ENCODE results near the gene RPL22.

The RPL22 gene

DNA sequence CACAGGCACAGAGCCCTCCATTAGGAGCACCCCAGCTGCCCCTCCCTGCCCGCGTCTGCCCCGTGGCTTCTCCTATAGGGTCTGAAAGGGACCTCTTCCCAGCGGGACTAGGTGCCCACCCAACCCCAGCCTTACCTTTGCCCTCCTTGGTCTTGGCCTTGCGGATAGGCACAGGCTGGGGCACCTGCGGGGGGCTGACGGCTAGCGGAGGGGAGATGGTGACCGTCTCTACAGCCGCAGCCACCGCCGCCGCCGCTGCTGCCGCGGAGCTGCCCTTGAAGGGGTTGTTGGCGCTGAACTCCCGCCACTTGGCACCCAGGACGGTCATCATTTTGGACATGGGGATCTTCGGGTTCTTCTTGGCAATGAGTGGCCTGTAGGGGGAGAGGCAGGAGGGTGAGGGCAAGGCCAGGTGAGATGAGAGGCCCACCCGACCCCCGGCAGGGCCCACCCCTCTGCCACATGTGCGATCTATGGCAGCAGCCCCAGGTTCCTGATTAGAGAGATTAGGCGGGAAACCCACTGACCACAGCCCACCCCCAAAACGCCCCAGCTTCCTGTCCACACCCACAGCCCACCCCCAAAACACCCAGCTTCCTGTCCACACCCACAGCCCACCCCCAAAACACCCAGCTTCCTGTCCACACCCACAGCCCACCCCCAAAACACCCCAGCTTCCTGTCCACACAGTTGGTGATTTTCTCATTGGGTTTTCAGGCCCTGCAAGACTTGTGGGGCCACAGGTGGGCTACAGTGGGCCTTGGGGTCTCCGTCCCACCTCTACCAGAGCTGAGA, 44.7 kb downstream of the RPL22 start:
- no peak for DNase-seq (ENCODE audit: low read depth in 2 of 2)

DNA sequence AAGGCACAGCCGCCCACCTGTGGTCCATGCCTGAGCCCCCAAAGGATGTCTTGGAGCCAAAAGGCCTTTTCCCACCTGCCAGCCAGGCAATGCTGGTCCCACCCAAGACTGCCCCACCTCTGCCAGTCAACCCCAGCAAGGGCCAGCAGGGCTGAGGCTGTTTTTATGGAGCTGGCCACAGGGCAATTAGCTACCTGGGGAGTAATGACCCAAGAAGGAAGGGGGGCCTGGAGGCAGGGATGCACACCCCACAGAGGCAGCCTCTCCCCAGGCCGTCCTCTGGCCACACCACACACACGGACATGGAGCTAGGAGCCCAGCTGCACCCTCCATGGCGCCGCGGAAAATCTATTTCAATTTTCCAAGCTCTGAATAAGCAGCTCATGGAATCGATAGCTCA, 46.5 kb downstream of the RPL22 start:
- DNase-seq (ENCODE audit: low read depth in 2 of 2), result no peak

DNA sequence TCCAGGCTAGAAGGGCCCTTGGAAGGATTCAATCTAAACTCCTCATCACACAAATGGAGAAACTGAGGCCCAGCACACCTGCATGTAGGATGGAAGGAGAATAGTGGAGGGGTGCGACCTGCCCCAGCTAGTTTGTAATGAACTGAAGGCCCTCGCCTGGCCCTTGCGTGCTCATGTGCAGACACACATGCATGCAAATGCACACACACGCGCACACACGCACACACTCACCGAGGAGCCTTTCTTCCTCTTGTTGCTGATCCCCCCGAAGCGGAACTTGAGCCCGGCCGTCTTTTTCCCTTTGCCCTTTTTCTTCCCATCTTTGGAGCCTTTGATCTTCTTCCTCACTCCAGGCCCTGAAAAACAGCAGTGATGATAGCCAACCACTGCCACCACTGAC, 47.2 kb downstream of the RPL22 start:
- DNase-seq (ENCODE audit: low read depth in 2 of 2), result no peak

DNA sequence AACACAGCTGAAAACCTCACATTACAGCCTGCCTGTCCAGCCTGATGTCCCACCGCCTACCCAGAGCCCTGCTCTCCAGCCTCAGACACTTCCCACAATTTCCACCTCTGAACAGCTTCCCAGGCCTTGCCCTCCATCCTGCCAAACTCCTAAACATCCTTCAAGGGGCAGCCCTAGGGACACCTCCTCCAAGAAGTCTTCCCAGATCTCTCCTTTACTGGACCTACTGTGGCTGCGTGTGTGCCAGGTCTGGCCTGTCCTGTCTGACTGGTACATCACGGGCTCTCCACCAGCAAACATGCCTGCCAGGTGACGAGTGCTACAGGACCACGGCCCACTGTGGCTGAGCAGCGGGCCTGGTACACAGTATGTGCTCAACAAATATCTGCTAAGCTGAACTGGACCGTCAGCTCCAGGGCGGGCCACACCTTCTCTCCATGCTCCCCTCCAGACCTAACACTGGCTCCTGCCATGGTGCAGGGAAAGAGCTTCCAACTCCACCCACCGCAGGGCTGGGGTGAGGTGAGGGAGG, 48.0 kb downstream of the RPL22 start:
- DNase-seq (ENCODE audit: low read depth in 2 of 2), result no peak

DNA sequence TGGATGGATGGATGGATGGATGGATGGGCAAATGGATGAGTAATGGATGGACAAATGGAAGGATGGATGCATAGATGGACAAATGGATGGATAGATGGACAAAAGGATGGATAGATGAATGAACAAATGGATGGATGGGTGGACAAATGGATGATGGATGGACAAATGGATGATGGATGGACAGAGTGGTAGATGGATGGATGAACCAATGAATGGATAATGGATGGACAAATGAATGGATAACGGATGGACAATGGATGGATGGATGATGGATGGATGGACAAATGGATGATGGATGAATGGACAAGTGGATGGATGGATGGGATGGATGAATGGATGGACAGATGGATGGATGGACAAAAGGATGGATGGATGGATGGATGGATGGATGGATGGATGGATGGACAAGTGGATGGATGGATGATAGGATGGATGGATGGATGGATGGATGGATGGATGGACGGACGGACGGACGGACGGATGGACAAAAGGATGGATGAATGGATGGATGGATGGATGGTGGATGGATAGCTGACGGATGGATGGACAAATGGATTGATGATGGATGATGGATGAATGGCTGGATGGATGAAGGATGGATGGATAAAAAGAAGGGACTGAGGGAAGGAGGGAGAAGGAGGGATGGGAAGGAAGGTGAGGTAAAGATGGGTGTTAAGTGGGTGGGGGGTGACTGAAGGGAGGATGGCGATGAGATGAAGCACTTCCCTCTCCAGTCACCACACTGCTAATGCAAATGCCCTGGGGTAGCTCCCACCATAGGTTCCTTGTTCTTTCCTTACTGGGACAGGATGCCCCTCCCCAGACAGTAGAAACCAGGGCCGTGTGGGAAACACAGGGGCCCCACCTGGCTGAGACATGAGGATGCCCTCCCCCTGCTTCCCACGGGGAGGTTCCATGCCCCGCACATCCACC, 49.1 kb downstream of the RPL22 start:
- no peak for DNase-seq (ENCODE audit: low read depth in 2 of 2)

DNA sequence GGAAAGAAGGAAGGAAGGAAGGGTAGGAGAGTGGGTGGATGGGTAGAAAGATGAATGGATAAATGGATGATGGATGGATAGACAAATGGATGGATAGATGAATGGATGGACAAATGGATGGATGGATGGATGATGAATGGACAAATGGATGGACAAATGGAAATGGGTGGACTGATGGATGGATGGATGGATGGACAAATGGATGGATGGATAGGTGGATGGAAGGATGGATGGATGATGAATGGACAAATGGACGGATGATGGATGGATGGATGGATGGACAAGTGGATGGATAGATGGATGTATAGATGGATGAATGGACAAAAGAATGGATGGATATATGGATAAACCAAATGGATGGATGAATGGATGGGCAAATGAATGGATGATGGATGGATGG, 49.8 kb downstream of the RPL22 start:
- no peak for DNase-seq (ENCODE audit: low read depth in 2 of 2)

DNA sequence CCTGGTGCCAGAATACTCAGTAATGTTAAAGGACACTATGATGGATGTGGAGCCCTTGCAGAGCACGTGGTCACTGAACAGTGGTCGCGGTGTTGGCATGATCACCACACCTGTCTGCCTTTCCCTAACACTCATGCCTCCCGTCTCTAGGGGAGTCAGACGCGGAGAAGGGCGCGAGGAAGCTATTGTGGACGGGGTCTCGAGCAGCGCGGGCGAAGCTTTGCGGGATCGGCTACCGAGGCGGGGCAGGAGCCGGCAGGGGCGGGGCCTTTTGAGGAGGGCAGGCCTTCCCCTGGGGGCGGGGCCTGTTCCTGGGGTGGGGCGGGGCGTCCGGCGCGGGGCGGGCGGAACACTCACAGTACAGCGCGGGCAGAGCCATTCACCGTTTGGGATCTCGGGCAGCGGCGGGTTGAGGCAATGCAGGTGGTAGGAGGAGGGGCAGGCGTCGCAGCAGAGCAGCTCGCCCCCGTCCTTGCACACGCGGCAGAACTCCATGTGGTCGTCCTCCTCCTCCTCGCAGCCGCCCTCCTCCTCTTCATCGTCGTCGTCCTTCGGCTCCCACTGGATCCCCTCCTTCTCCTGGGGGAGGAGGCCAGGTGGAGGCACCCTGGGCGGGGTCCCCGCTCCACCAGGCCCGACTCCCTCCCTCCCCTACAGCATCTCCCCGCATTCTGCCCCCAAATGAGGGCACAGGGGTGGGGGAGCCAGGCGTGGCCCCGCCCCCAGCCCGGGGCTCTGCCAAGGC, 50.7 kb downstream of the RPL22 start:
- DNase-seq (ENCODE audit: low read depth in 2 of 2), result peak; percentile 55 to 60

DNA sequence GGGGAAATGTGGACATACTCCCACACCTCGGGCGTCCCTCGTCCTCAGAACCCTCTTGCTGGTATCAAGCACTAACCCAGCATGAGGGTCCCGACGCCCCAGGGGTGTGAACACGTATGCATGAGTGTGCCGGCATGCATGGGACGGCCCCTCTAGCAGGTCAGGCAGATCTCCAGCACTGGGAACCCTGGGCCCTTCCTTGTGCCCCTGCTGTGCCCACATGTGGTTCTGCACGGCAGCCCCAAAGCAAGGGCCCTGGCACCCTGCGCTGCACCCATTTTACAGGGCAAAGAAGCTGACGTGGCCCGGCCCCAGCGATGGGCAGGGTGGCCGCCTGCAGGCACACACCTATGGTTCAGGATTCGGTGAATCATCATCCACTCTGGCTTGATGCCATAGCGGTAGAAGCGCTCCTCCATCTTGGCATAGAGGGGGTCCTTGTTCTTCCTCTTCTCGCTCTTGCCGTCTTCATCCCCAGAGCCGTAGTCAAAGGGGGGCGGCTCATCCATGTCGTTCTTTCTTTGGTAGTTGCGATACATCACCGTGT, 53.5 kb downstream of the RPL22 start:
- DNase-seq (ENCODE audit: low read depth in 2 of 2), result no peak

DNA sequence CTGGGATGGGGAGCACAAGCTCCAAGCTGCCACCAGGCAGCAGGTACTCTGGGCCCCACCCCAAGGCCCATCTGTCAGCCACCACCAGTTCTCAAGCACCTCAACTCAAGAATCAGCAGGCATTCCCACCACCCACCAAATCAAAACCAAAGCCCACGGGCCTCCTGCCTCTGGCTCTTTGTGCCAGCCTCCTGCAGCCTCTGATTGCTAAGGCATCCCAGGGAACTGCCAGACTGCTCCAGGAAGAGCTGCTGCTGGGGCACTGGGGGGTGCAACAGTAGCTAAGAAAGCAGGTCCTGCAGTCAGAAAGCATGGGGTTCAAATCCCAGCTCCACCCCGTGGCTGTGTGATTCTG, 54.0 kb downstream of the RPL22 start:
- DNase-seq (ENCODE audit: low read depth in 2 of 2), result no peak

DNA sequence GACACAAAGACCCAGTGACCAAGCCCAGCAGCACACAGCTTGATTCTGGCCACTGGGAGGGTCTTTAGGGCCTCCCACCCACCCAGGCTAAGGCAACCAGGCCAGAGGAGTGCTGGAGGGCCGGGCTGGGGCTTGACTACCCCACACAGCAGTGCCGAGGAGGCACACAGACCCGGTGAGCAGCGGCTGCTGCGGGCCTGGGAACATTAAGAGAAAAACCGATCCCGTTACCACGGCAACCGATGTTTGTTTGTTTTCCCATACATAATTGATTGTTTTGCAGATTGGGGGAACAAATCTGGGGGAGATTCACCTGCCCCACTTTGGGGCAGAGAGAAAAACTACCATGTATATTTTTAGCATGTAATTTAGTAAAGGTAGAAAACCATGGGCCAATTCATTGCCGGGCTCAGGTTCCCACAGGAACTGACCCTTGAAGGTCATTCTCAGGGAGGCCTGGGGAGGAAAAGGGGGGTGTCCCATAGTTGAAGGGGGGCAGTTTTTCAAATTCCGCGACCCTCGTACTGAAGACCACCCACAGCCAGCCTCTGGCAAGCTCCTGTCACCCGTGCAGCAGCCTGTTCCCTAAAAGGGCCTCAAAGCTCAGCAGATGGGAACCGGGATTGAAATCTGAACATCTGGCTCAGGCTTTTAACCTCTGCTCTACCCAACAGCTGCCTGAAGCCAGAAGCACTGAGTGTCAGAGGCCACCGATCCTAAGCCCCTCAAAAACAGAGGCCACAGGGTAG, 54.6 kb downstream of the RPL22 start:
- no peak for DNase-seq (ENCODE audit: low read depth in 2 of 2)

DNA sequence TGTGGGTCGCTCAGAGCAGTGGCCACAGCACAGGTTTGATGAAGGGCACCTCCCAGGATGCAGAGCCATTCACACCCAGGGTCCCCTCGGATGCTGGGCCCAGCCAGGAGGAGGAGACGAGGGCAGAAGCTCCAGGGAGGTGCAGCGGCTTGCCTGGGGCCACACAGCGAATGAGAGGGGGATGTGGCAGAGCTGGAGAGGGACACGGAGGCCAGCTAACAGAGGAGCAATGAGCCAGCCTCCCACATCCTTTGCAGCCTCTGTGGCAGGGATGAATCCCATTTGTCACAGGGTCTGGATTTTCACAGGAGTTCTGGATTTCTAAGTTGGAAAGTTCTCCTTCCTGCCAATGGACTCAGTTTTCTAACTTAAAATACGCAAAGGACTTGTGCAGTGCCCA, 55.2 kb downstream of the RPL22 start:
- DNase-seq (ENCODE audit: low read depth in 2 of 2), result no peak

DNA sequence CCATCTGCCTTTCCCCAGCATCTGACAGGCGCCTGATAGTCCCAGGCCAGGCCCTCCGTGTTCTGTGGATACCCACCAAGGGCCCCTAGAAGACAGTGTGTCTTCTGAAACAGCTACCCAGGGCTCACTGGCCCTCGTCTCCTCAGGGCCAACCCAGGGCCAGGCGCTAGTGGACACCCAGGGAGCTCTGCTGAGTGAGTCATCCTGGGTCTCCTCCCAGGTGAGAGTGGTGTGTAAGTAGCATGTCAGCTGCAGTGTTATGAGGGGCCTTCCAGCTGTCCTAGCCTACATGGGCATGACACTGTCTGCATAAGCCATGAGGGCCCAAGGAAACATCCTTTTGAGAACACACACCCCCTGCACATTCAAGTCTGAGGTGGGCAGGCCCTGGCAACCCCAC, 56.0 kb downstream of the RPL22 start:
- DNase-seq (ENCODE audit: low read depth in 2 of 2), result no peak

DNA sequence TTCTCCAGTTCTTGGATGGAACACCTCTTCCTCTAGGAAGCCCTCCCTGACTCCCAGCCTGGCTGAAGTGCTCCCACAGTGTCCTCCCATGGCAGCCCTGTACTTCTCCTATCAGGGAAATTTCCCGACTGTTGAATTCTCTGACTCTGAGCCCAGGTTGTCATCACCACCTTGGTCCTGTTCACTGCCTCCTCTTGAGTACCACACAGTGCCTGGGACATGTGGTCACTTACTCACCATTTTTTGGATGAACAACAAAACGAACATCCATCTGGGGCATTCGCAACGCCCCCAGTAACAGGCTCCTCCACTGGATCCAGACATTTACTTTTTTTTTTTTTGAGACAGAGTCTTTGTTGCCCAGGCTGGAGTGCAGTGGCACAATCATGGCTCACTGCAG, 56.7 kb downstream of the RPL22 start:
- no peak for DNase-seq (ENCODE audit: low read depth in 2 of 2)

DNA sequence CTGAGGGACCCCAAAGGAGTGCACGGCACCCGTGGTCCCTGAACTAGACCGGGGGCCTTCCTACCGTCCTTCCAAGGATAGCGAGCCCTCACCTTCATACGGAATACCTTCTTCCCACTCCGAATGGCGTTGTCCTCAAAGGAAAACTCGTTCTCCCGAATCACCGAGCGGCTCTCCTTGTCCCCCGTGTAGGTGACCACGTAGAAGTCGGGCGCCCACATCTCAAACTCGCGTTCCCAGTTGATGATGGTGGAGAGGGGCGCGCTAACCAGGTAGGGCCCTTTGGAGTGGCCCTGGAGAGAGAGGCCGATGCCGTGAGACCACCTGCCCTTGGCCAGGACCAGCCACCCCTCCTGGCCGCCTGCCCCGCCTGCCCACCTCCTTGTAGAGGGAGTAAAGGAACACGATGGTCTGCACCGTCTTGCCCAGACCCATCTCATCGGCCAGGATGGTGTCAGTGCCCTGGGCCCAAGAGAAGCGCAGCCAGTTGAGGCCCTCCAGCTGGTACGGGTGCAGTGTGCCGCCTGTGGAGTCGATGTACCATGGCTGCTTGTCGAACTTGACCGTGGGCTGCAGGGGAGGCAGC, 57.3 kb downstream of the RPL22 start:
- no peak for DNase-seq (ENCODE audit: low read depth in 2 of 2)

DNA sequence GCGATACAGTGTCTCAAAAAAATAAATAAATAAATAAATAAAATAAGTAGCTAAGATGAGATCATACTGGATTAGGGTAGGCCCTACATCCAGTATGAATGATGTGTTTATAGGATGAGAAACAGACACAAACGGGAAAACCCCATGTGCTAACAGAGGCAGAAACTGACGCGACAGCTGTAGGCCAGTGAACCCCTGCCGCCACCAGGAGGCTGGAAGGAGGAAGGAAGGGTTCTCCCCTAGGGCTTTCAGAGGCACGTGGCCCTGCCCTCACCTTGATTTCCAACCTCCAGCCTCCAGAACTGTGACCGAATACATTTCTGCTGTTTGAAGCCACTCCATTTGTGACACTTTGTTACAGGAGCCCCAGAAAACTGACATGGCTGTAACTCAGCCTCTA, 57.8 kb downstream of the RPL22 start:
- DNase-seq (ENCODE audit: low read depth in 2 of 2), result peak in 1 of 2 donors; percentile 21

DNA sequence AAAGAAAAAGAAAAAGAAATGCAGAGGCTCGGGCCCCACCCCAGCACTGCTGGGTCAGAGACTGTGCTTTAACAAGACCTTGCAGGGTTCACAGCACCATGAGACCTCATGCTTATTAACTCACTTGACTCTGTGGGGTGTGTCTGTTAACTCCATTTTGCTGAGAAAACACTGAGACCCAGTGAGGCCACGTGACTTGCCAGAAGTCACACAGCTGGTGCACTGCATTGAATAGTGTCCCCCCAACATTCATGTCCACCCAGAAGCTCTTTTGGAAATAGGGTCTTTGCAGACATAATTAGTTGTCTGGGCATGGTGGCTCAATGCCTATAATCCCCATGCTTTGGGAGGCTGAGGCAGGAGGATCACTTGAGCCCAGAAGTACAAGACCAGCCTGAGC, 59.0 kb downstream of the RPL22 start:
- DNase-seq (ENCODE audit: low read depth in 2 of 2), result no peak

DNA sequence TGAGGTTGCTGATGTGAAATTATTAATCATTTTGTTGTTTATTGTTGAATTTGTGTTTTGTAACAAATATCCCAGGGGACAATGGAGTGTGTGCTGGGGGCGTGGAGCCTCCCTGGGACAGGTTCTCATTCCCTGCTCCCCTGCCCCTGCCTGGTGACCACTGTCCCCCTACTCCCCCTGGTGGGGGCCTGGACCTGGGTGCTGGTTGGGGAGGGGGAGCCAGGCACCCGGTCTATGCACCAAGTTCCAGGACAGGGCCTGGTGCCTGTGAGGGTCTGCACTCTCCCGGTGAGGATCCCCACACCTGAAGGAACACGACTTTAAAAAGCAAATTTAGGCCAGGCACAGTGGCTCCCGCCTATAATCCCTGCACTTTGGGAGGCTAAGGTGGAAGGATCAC, 61.6 kb downstream of the RPL22 start:
- no peak for DNase-seq (ENCODE audit: low read depth in 2 of 2)

DNA sequence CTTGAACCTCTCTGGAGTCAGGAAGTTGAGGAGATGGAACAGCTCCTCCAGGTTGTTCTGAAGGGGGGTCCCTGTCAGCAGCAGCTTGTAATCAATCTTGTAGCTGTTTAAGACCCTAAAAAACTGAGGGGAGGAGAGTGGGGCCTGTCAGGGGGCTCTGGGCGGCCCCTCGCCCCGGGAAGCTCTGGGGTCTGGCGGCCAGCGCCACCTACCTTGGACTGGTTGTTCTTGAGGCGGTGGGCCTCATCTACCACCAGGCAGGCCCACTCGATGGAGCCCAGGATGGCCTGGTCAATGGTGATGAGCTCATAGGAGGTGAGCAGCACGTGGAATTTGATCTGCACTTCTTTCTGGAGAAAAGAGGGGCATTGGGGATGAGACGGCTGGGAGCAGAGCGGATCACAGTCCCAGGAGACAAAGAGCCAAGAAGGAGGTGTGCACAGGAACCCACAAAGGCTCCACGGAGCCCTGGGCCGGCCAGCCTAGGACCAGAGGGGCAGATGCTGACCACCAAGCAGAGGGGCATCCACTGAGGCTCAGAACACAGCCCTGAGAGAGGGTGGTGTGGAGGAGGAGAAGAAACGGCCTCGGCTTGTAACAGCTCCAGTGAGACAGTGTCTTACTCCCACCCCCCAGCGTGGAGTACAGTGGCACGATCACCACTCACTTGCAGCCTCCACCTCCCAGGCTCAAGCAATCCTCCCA, 62.7 kb downstream of the RPL22 start:
- no peak for DNase-seq (ENCODE audit: low read depth in 2 of 2)
